Thyroid gland (tissue), 4 donors: ENCODE results near the gene CSTF1.

Source experiments
- POLR2A ChIP-seq, 2 donors: fragments of 450-650 bp; IDR thresholded peaks; one replicate each; pipeline ENCODE4 v1.6.1; 2017; ENCODE audit warnings: antibody characterized with exemption in 2 of 2, mild to moderate bottlenecking in 2 of 2, moderate library complexity in 1 of 2
- TF ChIP-seq, protein P1 (sequence below), 6 experiments: fragments of 200-600 bp in 3 of 6; fragments of 450-650 bp in 3 of 6; sonication (generic) in 3 of 6; IDR thresholded peaks; one replicate each; pipeline ENCODE4 v1.5.1; 2016 to 2019; ENCODE audit warnings: antibody characterized with exemption in 6 of 6, mild to moderate bottlenecking in 2 of 6, inconsistent platforms in 1 of 6, moderate library complexity in 1 of 6

DNA sequence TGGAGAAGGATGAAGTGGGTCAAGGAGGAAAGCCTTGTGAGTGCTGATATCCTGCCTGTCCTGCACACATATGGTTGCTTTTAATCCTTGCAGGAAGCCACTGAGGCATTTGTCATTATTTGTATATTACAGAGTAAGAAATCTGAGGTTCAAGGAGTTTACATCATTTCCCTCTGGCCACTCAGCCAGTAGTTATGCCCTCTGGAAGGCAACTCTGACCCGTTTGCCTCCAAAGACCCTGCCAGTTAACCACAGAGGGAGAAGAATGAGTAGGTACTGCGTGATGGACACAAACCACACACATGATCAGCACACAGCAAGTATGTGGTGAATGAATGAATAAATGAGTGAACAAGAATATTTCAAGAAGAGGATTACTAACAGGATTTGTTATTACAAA lies 41.6 kb upstream of the CSTF1 start:
- TF ChIP-seq, protein P1, sequence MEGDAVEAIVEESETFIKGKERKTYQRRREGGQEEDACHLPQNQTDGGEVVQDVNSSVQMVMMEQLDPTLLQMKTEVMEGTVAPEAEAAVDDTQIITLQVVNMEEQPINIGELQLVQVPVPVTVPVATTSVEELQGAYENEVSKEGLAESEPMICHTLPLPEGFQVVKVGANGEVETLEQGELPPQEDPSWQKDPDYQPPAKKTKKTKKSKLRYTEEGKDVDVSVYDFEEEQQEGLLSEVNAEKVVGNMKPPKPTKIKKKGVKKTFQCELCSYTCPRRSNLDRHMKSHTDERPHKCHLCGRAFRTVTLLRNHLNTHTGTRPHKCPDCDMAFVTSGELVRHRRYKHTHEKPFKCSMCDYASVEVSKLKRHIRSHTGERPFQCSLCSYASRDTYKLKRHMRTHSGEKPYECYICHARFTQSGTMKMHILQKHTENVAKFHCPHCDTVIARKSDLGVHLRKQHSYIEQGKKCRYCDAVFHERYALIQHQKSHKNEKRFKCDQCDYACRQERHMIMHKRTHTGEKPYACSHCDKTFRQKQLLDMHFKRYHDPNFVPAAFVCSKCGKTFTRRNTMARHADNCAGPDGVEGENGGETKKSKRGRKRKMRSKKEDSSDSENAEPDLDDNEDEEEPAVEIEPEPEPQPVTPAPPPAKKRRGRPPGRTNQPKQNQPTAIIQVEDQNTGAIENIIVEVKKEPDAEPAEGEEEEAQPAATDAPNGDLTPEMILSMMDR (IDR thresholded peaks at IDR 0.05) = no peak
- TF ChIP-seq POLR2A (IDR thresholded peaks at IDR 0.05) = no peak
